Gastroesophageal sphincter (tissue), 3 donors: ENCODE results near the gene MTTP.

Experiments used
- CTCF ChIP-seq, 4 experiments: fragments of 200-600 bp in 2 of 4; fragments of 450-650 bp in 2 of 4; sonication (generic) in 1 of 4; IDR thresholded peaks; one replicate each; pipeline ENCODE4 v1.5.1; 2017 to 2019; ENCODE audit warnings: antibody characterized with exemption in 4 of 4, mild to moderate bottlenecking in 2 of 4, moderate library complexity in 2 of 4
- POLR2AphosphoS5 ChIP-seq: sonication (generic); formaldehyde crosslinking; IDR thresholded peaks from one replicate; pipeline ENCODE4 v1.6.1; 2017; ENCODE audit warnings: antibody characterized with exemption

DNA sequence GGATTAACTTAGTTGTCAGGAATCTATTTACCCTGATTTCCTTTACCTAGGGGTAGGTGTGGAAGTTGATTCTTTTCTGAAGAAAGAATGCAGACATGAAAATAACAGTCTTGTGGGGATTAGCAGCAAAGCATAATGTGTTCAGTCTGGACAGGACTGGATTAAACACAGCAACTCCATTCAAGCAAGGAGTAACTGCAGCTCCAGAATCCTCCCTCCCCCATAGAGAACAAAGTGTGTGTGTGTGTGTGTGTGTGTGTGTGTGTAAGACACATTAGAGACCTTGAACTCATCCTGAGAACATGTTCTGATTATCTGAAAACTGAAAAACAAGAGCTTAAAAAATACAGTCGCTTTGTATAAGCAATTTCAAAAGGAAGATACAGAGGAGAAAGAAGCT lies 73.7 kb downstream of the MTTP start:
- TF ChIP-seq POLR2AphosphoS5 (no peak), CTCF (IDR thresholded peaks at IDR 0.05) (no peak)
